Inferior parietal cortex (tissue), 1 donor: ENCODE measurements around the gene ZNF674.
"Not testable (repeated sequence)": the region's sequence is repeated elsewhere in the genome, so short reads cannot be mapped to it uniquely, and the experiment has no call there.

Experiments used
- DNase-seq: peaks from one replicate; pipeline ENCODE4 v3.0.0-alpha.2; 2016; ENCODE audit errors: extremely low spot score

ZNF674 gene

DNA sequence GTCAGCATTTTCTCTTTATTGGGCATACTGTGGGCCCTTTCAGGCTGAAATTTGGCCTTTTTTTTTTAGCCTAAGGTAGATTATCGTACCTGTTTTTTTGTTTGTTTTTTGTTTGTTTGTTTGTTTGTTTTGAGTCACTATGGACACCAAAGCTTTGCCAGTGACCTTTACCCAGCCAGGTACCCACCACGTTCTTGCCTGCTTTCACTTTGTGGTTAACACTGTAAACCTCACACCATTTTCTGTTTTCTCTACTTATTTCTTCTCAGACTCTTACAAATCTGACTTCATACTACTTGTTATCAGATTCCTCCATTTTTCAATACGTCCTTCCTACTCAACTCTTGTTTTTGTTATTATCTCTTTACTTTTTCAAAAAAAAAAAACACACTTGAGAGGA, 81.5 kb downstream of the ZNF674 start:
- DNase-seq = no peak

- no peak for DNase-seq
Measured at GRCh38 chrX:46461660-46462191, 83.5 kb downstream of the ZNF674 start.

- DNase-seq = not testable (repeated sequence)
Measured at GRCh38 chrX:46460801-46461659, 84.2 kb downstream of the ZNF674 start.

- DNase-seq = no peak
Measured at GRCh38 chrX:46459603-46460002, 85.6 kb downstream of the ZNF674 start.

DNA sequence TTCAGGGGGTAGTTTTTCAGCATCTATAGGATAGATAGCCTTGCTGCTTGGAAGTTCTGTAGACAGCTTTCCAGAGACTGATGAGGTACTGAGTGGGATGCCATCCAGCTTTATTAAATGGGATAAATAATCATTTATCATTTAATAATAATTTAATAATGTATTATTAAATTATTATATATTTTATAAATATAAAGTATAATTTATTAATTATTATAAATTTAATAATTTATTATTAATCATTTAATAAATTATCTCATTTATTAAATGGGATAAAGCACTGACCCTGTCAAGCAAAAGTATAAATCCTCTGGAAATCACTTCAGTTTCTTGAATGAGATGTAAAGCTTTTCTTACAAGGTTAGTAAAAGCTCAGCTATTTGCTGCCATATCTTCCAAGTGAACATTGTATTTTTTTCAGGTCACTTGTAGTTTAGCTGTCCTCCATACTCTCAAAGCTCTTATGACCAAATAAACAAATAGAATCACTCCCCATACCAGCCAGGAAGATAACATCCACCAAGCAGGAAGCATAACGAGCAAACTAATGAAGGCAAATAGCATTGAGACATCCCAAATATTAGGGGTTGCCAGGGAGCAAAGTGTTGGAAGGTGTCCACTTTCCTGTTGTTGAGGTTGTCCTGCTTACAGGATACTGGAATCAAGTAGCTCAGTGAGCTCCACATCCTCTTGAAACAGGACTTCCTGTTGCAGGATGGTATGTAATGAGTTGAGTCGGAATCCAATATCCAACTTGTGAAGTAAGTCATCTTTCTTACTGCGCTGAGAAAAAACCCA, 88.9 kb downstream of the ZNF674 start:
- no peak for DNase-seq
